A549 treated with ZK216348 at 1 μM for 4 hours (cell line): ENCODE measurements around the gene ANO3. TPM values are rescaled to one million over a fixed set of nuclear protein-coding genes. Genes with fewer than 3 reads are reported as not detected.

Experiments
- total RNA-seq: library from RNA; stranded (reverse); fragments of 200-300 nt; extraction: Qiagen RNA extraction; gene quantifications from 5 replicates; pipeline ENCODE4 v1.2.3, GENCODE V29; 2022; ENCODE audit warnings: low read depth

ANO3 gene
- total RNA-seq: not detected in 5 replicates

DNA sequence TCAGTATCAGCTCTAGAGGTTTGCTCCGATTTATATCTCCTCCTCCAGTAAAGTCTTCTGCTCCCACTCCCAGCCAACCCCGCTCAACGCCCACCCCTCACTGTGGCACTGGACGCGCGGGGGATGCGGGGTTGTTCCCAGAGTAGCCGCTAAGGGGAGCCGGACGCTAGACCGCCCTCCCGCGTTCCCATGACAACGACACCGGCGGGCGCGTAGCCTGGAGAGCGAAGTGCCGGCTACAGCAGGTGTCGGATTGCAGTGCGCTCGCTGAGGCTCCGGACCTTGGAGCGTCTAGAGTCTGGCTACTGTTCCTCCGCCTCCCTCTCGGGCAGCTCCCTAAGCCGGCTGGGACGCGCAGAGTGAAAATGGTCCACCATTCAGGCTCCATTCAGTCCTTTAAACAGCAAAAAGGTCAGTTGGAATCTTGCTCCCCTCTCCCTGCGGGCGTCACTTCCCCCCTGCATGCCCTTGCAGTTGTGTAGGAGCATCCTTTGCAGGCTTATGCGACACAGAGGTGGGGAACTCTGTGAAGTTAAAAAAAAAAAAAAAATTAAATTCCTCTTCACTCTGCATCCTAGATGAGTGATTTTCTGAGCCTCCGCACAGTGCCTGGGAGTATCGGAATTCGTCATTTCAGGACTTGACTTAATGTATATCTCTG lies at the start of gene ANO3:
Gene ANO3, plus strand, starts transcription at position 220 of the 661 bp plus-strand sequence. Its CDS starts 146 bp downstream, at position 366.

DNA sequence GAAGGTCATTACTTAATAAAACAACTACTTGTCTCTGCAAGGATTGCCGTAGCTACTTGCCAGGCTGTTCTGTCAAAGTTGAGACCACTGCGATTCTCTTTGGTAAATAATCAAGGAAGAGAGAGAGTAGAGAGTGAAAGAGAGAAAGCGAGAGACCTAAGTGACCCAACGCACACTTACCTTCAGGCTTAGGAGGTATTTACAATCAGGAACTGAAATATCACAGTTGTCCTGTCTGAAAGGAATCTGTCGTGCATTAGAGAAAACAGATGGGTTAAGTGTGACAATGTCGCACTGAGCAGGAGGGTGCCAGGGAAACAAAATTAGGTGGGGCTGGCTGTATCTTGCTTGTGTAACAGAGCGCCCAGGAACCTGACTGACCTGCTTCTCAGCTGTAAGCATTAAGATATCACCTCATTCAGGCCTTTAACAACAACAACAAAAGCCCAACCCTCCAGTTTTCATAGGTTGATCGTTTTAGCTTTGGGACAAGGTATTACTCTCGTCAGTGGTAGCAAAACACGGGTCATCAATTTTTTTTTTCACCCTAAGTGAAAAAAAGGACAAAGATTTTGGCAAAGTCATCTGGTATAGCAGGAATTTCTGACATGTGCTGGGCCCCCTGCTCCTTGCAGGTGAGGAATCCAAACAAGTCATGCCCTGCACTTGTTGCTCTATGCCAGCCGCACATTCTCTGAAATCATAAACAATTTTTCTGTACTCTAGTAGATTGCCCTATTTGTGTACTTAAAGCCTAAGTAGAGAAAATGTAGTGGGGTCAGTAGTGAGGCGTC lies 240.1 kb downstream of the ANO3 start, which contains the start of gene MUC15:
Gene MUC15, minus strand, starts transcription at position 403 of the 794 bp plus-strand sequence. CDS start 5,169 bp downstream, outside the sequence.

Other genes with a start within 250 kb of the ANO3 start
- gene MUC15, start 240.1 kb downstream of the ANO3 start, total RNA-seq: not detected in 5 replicates